SHP77 treated with DMSO at 0.1 percent for 48 hours (cell line): ENCODE data around the gene AATK.

Experiments used
- DNase-seq: peaks from one replicate; lab custom pipeline; 2025; lab: John Stamatoyannopoulos, UW

Gene AATK

GRCh38 chr17:81070541-81071246, 95.3 kb downstream of the AATK start:
- DNase-seq, result no peak

GRCh38 chr17:81069135-81069645, 96.8 kb downstream of the AATK start:
- DNase-seq, result no peak

- DNase-seq, result no peak
These were observed 97.4 kb downstream of the AATK start for GRCh38 chr17:81068411-81069134.

GRCh38 chr17:81067391-81067811, 98.6 kb downstream of the AATK start:
- DNase-seq, result no peak
